ENCODE measurements around the gene NELL2. TPM values are rescaled to one million over a fixed set of nuclear protein-coding genes. Genes with fewer than 3 reads are reported as not detected.

Gene NELL2
- total RNA-seq, 1 experiment from 2014 or later: 32.7 TPM

GRCh38 chr12:44542716-44543115 lies 333.4 kb downstream of the NELL2 start:
- no peaks in the 10 kb centered on the region for H3K23me2 ChIP-seq (ENCODE audit: insufficient read length, low read depth, low read length, poor library complexity, severe bottlenecking)
- H2BK120ac ChIP-seq (ENCODE audit: low read depth, low read length, poor library complexity, severe bottlenecking): no peak overlapping the region
- no peaks in the 10 kb centered on the region for H3K79me2 ChIP-seq (ENCODE audit: insufficient read depth, low read length)
- Mint-ChIP-seq H3K36me3 (ENCODE audit: insufficient read depth in 1 of 3, low read depth in 3 of 3) (no peaks in the 10 kb centered on the region), H3K27me3 (ENCODE audit: low read depth) (no peaks in the 10 kb centered on the region), H3K4me1 (peaks cover 3 to 8% of the 10 kb centered on the region in 2 experiments; a peak in 3 of 4 replicates), H3K4me3 (no peak overlapping the region), H3K27ac (peak overlapping the region in 1 of 3 experiments; percentile 29; a peak in 2 of 7 replicates), H3K9me3 (no peaks in the 10 kb centered on the region)
- H4K5ac ChIP-seq (ENCODE audit: insufficient read length, low read depth, low read length): no peak overlapping the region
- TF ChIP-seq CTCF (conservative IDR thresholded peaks at IDR 0.05): no peak
- no peak overlapping the region for H3K23ac ChIP-seq (ENCODE audit: insufficient read length, low read depth, low read length)
- no peak overlapping the region for H3K4ac ChIP-seq (ENCODE audit: low read depth, low read length)
- no peak overlapping the region for H3K18ac ChIP-seq (ENCODE audit: insufficient read length, low read depth, low read length)
- no CpG with 5 or more reads among the region's 1 CpG for WGBS (ENCODE audit: extremely low coverage, insufficient read length, low lambda C conversion rate)
- H3K4me1 ChIP-seq (ENCODE audit: insufficient read depth, low read length): no peaks in the 10 kb centered on the region
- H3K14ac ChIP-seq (ENCODE audit: insufficient read depth, low read length): no peak overlapping the region
- DNase-seq: no peak
- no peak overlapping the region for H3K9ac ChIP-seq (ENCODE audit: extremely low read depth, insufficient read length, low read length)
- no peak overlapping the region for H2BK12ac ChIP-seq (ENCODE audit: insufficient read length, low read depth, low read length)
- H2AK5ac ChIP-seq (ENCODE audit: insufficient read length, low read length): no peak overlapping the region
- no peak overlapping the region for H2BK20ac ChIP-seq (ENCODE audit: low read depth, low read length, poor library complexity, severe bottlenecking)
- H3K9me3 ChIP-seq (ENCODE audit: control insufficient read depth, low read depth, low read length): no peaks in the 10 kb centered on the region
- H2BK5ac ChIP-seq (ENCODE audit: insufficient read length, low read length): no peak overlapping the region
- no peak overlapping the region for H3K56ac ChIP-seq (ENCODE audit: insufficient read length, low read depth, low read length)
- no peak overlapping the region for H2BK15ac ChIP-seq (ENCODE audit: low read depth, low read length)
- H3K27ac ChIP-seq (ENCODE audit: insufficient read length, low read depth, low read length): no peak overlapping the region
- H4K91ac ChIP-seq (ENCODE audit: insufficient read length, low read depth, low read length): no peak overlapping the region
- H3K79me1 ChIP-seq (ENCODE audit: insufficient read depth, low read depth, low read length, poor library complexity, severe bottlenecking): no peaks in the 10 kb centered on the region
- H3K4me2 ChIP-seq (ENCODE audit: insufficient read depth, insufficient read length, low read length): no peak overlapping the region
- no peak overlapping the region for H2AFZ ChIP-seq (ENCODE audit: low read length)
- no peak overlapping the region for H4K8ac ChIP-seq (replicated peaks; ENCODE audit: insufficient read length, low read depth, low read length)
- H3K27me3 ChIP-seq (ENCODE audit: insufficient read depth, low read length): no peaks in the 10 kb centered on the region
- H4K20me1 ChIP-seq (ENCODE audit: control insufficient read depth, insufficient read depth, insufficient read length): no peaks in the 10 kb centered on the region
- H3T11ph ChIP-seq (ENCODE audit: low read length): no peak overlapping the region

Measured in H9 (cell line).